ENCODE data around the gene OSBPL1A. TPM values are rescaled to one million over a fixed set of nuclear protein-coding genes. Genes with fewer than 3 reads are reported as not detected.

The OSBPL1A gene
- total and polyA plus RNA-seq, 2 experiments from 2014 or later = 23.1 to 33.3 TPM

DNA sequence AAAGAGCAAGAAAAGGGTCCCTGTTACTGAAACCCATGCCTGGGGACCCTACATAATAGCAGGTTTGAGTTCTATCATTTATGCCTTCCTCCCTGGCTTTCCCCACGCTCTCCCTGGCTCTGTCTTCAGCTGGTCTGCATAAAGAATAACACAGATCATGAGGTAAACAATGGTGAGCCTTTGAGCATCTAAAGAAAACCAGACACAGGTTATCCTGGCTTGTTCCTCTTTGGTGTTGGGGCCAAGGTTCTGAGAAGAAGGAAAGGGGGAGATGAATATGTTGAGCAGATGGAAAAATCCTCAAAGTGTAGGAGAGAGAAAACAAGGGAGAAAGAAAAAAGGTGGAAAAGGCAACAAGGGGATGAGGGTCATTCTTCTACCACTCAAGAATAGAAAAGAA, 131.5 kb downstream of the OSBPL1A start:
- no peak overlapping the region for H3K27ac ChIP-seq
- TF ChIP-seq, protein P1, sequence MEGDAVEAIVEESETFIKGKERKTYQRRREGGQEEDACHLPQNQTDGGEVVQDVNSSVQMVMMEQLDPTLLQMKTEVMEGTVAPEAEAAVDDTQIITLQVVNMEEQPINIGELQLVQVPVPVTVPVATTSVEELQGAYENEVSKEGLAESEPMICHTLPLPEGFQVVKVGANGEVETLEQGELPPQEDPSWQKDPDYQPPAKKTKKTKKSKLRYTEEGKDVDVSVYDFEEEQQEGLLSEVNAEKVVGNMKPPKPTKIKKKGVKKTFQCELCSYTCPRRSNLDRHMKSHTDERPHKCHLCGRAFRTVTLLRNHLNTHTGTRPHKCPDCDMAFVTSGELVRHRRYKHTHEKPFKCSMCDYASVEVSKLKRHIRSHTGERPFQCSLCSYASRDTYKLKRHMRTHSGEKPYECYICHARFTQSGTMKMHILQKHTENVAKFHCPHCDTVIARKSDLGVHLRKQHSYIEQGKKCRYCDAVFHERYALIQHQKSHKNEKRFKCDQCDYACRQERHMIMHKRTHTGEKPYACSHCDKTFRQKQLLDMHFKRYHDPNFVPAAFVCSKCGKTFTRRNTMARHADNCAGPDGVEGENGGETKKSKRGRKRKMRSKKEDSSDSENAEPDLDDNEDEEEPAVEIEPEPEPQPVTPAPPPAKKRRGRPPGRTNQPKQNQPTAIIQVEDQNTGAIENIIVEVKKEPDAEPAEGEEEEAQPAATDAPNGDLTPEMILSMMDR (IDR thresholded peaks at IDR 0.05; ENCODE audit: low read depth, low read length) = no peak
- peaks cover 7% of the 10 kb centered on the region for H3K4me1 ChIP-seq (ENCODE audit: low read depth)
- no peaks in the 10 kb centered on the region for H3K27me3 ChIP-seq
- H3K9me3 ChIP-seq (ENCODE audit: low read depth) = no peaks in the 10 kb centered on the region
- H3K4me3 ChIP-seq = no peak overlapping the region
- no peak for DNase-seq (ENCODE audit: low read depth in 1 of 2, low spot score in 1 of 2)
- no peaks in the 10 kb centered on the region for H3K36me3 ChIP-seq

GRCh38 chr18:24265502-24266064, 132.0 kb downstream of the OSBPL1A start:
- H3K27me3 ChIP-seq = no peaks in the 10 kb centered on the region
- no peak for DNase-seq (ENCODE audit: low read depth in 1 of 2, low spot score in 1 of 2)
- TF ChIP-seq, protein P1 (IDR thresholded peaks at IDR 0.05; ENCODE audit: low read depth, low read length) = no peak
- no peak overlapping the region for H3K27ac ChIP-seq
- no peaks in the 10 kb centered on the region for H3K36me3 ChIP-seq
- peaks cover 7% of the 10 kb centered on the region for H3K4me1 ChIP-seq (ENCODE audit: low read depth)
- no peaks in the 10 kb centered on the region for H3K9me3 ChIP-seq (ENCODE audit: low read depth)
- no peak overlapping the region for H3K4me3 ChIP-seq

DNA sequence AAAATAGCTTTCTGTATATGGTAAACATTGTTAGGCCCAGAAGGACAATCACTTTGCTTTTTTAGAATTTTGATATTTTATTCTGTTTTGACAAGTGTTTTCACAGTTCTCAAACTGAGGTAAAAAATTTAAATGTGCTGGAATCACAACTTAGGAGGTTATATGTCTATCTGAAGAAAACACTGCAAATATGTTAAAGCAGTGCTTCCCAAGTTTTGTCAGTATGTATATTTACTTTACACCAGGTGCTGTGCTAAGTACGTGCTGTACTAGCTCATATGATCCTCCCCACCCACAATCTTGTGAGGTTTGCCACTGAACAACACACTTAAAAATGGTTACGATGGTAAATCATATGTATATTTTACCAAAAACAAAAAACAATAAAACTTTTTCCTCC, 134.6 kb downstream of the OSBPL1A start:
- Histone ChIP-seq H3K27ac (no peak overlapping the region), H3K4me3 (no peak overlapping the region), H3K36me3 (no peaks in the 10 kb centered on the region), H3K9me3 (ENCODE audit: low read depth) (no peaks in the 10 kb centered on the region), H3K27me3 (no peaks in the 10 kb centered on the region), H3K4me1 (ENCODE audit: low read depth) (peaks cover 7% of the 10 kb centered on the region)
- DNase-seq (ENCODE audit: low read depth in 1 of 2, low spot score in 1 of 2) = no peak
- TF ChIP-seq, protein P1 (IDR thresholded peaks at IDR 0.05; ENCODE audit: low read depth, low read length) = no peak

GRCh38 chr18:24262087-24262486, 135.5 kb downstream of the OSBPL1A start:
- H3K27ac ChIP-seq = no peak overlapping the region
- TF ChIP-seq, protein P1 (IDR thresholded peaks at IDR 0.05; ENCODE audit: low read depth, low read length) = no peak
- H3K27me3 ChIP-seq = no peaks in the 10 kb centered on the region
- no peaks in the 10 kb centered on the region for H3K9me3 ChIP-seq (ENCODE audit: low read depth)
- peaks cover 7% of the 10 kb centered on the region for H3K4me1 ChIP-seq (ENCODE audit: low read depth)
- H3K36me3 ChIP-seq = no peaks in the 10 kb centered on the region
- no peak for DNase-seq (ENCODE audit: low read depth in 1 of 2, low spot score in 1 of 2)
- no peak overlapping the region for H3K4me3 ChIP-seq

DNA sequence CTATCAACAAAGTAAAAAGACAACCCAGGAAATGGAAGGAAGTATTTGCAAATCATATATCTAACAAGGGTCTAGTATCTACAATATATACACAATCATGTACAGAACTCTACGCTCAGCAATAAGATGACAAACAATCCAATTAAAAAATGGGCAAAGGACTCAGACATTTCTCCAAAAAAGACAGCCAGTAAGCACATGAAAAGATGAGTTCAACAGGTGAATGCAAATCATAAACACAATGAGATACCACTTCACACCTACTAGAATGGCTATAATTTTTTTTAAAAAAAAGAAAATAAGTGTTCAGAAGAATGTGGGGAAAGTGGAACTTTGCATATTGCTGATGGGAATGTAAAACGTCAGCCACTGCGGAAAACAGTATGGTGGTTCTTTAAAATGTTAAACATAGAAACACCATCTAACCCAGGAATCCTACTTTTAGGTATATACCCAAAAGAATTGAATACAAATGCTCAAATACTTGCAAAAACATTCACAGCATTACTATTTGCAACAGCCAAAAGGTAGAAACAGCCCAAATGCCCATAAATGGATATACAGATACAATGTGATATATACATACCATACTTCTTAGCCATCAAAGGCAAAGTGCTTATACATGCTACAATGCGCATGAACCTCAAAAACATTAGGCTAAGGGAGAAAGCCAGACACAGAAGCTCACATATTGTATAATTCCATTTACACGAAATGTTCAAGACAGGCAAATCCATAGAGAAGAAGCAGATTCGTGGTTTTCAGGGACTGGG, 137.6 kb downstream of the OSBPL1A start:
- H3K27ac ChIP-seq = no peak overlapping the region
- TF ChIP-seq, protein P1 (IDR thresholded peaks at IDR 0.05; ENCODE audit: low read depth, low read length) = no peak
- H3K27me3 ChIP-seq = no peaks in the 10 kb centered on the region
- H3K9me3 ChIP-seq (ENCODE audit: low read depth) = no peaks in the 10 kb centered on the region
- H3K36me3 ChIP-seq = no peaks in the 10 kb centered on the region
- H3K4me1 ChIP-seq (ENCODE audit: low read depth) = peaks cover 7% of the 10 kb centered on the region
- H3K4me3 ChIP-seq = no peak overlapping the region
- no peak for DNase-seq (ENCODE audit: low read depth in 1 of 2, low spot score in 1 of 2)
